Vagina (tissue), 2 donors: Measurements from ENCODE around the gene NME9.

Source experiments
- POLR2A ChIP-seq, 2 donors: fragments of 450-650 bp; IDR thresholded peaks; one replicate each; pipeline ENCODE4 v1.6.1; 2017; ENCODE audit warnings: antibody characterized with exemption in 2 of 2, mild to moderate bottlenecking in 2 of 2, moderate library complexity in 2 of 2
- POLR2AphosphoS5 ChIP-seq, 2 donors: sonication (generic); formaldehyde crosslinking; IDR thresholded peaks; one replicate each; pipeline ENCODE4 v1.9.0; 2017; ENCODE audit warnings: antibody characterized with exemption in 2 of 2, mild to moderate bottlenecking in 2 of 2, low read depth in 1 of 2; ENCODE audit not compliant: insufficient read depth in 1 of 2
- TF ChIP-seq, protein P1 (sequence below), 3 experiments: fragments of 450-650 bp in 2 of 3; fragments of 200-600 bp in 1 of 3; sonication (generic) in 1 of 3; IDR thresholded peaks; one replicate each; pipeline ENCODE4 v1.5.1; 2017 to 2019; ENCODE audit warnings: antibody characterized with exemption in 3 of 3, mild to moderate bottlenecking in 2 of 3, moderate library complexity in 2 of 3

- TF ChIP-seq POLR2A (IDR thresholded peaks at IDR 0.05) (no peak), POLR2AphosphoS5 (IDR thresholded peaks at IDR 0.05; ENCODE audit: insufficient read depth in 1 of 2, low read depth in 1 of 2) (no peak)
- TF ChIP-seq, protein P1, sequence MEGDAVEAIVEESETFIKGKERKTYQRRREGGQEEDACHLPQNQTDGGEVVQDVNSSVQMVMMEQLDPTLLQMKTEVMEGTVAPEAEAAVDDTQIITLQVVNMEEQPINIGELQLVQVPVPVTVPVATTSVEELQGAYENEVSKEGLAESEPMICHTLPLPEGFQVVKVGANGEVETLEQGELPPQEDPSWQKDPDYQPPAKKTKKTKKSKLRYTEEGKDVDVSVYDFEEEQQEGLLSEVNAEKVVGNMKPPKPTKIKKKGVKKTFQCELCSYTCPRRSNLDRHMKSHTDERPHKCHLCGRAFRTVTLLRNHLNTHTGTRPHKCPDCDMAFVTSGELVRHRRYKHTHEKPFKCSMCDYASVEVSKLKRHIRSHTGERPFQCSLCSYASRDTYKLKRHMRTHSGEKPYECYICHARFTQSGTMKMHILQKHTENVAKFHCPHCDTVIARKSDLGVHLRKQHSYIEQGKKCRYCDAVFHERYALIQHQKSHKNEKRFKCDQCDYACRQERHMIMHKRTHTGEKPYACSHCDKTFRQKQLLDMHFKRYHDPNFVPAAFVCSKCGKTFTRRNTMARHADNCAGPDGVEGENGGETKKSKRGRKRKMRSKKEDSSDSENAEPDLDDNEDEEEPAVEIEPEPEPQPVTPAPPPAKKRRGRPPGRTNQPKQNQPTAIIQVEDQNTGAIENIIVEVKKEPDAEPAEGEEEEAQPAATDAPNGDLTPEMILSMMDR (IDR thresholded peaks at IDR 0.05) = no peak
Observed at GRCh38 chr3:138282836-138283235, 46.8 kb downstream of the NME9 start.
